Measurements from ENCODE around the gene RTRAF.

RTRAF gene

DNA sequence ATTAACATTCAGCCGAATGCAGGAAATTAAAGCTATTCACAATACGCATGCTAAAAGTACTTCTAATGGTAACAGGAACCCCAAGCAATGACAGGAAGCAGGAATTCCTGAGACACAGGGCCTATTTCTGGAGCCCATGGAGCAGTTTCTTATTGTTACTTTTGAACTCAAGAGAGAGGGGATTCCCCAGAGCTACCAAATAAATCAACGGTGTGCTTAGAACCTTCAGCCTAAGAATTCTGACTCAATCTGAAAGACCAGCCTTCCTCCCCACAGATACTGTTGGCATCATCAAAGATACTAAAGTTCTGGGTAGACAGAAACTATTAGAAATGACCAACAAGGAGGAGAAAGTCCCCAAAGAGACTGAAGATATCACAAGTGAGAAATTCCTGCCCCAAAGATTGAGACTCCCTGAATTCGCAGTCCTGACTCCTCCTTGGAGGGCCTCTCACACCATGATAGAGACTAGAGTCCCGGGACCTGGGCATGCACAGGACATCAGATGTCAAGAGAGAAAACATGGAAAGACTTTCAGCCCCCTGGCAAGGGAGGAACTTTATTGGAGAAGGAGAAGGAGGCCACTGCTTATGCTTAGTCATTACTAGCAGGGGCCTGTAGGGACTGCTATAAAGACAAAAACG is 32.7 kb downstream of the RTRAF start:
- DNase-seq = no peak

DNA sequence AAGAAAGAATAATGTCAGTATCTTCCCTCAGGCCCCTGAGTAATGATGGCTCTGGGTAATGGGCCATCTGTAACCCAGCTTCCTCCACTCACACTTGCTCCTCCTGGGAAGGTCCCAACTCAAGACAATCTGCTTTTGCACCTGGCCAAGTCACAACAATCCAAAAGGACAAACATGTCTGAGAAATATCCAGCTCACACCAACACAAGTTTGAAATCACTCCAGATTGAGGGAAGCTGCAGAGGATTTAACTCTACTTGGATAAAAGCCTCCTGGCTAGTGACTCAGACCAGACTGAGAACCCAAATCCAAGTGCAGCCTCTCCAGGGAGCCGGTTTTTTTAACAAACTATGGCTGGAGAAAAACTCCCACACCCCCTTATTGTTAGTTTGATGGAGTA is 34.2 kb downstream of the RTRAF start:
- DNase-seq = no peak

DNA sequence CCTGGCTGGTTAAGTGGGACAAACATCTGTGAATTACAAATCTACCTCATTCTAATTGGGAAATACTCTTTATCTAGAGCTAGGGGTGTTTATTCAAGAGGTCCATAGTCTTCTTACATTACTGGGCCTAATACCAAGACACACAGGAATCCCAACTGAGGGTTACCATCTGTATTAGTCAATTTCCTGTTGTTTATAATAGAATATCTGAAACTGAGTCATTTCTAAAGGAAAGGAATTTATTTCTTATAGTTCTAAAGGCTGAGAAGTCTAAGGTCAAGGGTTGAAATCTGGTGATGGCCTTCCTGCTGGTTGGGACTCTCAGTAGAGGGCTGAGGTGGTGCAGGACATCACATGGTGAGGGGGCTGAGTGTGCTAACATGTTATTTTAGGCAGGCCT is 36.0 kb downstream of the RTRAF start:
- no peak for DNase-seq

DNA sequence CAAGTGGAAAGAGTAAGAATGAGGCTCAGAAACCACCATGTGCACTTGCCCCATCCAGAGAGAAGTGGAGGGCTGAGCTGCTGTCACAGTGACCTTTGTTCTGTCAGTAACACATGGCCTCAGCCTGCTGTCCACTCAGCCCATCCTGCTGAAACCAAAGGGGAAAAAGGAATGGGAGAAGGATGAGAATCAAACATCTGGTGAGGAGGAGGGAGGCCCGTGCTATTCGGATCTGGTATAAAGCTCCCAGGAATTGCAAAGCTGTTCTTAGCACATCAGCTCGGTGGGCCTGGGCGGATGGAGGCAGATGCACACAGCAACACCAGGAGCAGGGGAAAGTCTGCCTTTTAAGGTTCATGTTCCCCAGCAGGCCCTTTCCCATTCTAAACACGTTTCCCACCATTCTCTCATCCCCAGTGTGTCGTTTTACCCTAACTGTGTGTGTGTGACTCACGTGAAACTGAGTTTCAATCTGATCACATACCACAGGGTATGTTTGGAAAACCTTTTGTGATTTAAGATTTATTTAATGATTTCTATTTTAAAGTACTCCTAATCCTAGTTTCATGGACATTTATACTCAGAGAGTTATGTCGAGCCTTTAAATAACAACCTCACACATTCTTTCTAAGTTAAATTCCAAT is 36.8 kb downstream of the RTRAF start:
- no peak for DNase-seq

DNA sequence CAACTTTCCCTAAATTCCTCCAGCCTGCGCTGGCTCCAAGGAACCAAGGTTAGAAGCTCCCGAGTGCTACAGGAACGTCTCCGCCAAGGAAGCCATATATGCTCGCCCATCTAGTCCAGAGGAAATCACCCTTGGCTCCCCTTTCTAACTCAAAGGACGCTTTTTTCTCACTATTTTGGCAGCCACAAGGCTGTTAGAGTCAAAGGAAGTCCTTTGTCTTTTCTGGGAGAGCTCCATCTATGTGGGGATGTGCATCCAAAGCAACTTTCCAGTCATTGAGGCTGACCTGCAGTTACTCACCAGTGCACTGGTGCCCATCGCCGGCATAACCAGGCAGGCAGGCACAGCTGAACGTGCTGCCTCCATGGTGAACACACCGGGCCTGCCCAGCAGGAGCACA is 37.6 kb downstream of the RTRAF start:
- DNase-seq = no peak

DNA sequence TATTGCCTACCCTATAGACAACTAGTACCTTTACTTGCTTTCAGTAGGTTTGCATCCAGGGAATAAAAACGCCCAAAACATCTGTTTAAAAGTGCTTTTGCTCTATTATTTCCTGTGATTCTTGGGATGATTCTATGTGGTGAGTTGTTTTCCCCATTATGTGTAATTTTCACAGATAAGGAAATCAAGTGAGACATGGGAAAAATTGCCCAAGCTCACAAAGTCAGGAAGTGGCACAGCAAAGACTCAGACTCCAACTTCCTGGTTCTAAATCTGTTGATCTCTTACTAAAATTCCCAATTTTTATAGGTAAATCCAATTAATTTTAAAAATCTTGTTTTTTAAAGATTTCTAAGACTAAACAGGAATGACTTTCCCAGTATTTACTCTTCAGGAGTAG is 40.5 kb downstream of the RTRAF start:
- no peak for DNase-seq

DNA sequence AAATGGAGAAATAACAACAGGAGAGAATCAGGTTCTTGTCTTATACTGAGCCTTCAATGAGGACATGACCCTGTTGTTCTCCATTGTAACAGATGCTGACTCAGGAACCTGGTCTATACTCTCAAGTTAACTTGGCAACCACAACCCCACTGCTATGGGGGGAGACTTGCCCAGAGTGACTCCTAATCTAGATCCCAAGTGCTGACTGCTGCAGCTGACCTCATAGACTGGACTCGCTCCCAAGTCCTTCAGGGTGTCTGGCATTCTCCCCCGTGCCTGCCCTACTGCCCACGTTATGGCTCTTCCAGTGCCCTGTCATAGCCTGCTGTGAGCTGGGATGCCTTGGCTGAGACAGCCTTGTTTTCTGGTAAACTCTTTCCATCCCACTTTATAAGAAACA is 42.4 kb downstream of the RTRAF start:
- DNase-seq = no peak

DNA sequence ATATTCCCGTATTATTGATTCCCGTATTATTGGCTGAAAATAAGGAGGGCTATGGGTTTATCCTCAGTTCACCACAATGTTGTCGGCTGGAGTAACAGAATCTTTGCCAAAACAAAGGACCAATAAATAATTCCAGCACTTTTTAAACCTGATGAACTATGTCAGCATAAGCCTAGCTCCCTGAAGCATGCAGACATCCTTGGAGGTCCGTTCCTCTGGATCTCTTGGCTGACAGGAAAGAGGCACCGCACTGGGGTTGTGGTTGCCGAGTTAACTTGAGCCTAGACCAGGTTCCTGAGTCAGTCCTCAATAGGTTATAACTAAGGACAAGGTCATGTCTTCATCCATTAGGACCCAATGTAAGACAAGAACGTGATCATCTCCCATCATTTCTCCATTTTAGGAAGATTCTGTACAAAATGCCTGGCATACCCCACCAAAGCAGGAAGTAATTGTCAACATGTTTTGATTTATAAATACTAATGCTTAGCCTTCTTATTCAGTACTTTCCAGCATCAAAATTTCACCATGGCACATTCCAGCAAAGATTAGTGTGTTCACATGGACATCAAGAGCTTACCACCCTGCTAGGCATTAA is 43.0 kb downstream of the RTRAF start:
- DNase-seq = no peak

DNA sequence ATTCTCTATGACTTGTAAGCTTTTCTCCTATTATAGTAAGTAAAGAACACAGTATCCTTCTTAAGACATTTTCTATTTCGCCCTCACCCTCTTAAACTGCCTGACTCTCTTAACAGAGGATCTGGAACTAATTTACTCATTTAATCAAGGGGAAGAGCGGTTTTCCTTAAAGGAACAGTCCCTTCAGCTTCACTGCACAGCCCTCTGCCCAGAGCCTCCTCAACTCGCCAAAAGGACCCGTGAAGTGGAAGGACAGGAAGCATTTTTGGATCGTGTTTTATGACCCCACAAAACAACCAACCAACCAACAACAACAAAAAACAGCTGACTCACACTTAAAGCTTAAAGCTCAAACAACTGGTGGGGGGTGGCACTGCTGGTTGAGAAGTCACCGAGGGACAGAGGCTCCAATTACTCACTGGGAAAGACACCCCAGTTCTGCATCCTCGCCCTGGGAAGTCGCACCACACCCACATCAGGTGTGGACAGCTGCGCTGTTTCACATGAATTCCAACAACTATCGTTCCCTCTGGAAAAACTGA is 43.8 kb downstream of the RTRAF start:
- no peak for DNase-seq

DNA sequence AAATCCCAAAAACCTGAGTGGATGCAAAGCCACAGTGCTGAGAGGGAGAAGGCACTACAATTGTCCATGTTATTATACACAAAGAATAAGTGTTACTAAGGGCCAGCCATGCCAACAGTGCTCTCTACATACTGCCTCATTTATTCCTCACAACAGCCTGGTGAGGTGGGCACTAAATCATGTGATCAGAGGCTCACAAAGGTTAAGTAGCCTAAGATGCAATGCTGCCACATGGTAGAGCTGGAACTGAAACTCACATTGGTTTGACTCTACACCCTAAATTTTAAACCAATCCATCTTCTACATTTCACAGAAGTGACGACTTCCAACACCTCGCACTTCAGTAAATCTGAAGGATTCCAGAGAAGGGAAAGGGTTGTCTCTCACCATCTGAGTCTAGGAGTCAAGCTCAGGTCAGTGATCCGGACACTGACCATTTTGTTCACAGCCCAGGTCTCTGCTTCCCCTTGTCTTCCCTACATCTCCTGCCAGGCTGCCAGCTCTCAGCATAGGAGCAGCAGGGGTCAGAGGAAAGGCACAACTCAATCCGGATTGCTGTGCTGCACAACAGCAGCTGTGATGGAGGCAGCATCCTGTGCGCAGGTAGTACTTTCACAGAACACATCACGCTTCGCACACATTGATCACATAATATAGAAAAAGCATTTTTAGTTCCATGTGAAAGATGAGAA is 49.9 kb downstream of the RTRAF start:
- DNase-seq = no peak

DNA sequence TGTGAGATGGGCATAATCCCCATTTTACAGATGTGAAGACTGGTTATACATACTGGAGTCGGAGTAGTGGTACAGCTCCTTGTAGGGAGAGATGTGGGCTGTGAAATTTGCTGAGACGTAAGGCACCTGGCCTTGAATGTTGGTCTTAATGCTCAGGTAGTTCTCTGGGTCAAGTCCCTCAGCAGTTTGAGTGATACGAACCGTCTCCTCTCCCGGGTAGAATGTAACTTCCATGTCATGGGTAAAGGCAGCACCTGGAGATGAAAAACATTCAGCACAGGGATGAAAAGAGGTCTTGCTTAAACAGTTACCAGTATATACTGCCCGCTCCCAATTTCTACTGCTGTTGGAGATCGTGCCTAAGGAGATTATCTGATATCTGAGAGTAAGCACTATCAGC is 51.3 kb downstream of the RTRAF start:
- no peak for DNase-seq

DNA sequence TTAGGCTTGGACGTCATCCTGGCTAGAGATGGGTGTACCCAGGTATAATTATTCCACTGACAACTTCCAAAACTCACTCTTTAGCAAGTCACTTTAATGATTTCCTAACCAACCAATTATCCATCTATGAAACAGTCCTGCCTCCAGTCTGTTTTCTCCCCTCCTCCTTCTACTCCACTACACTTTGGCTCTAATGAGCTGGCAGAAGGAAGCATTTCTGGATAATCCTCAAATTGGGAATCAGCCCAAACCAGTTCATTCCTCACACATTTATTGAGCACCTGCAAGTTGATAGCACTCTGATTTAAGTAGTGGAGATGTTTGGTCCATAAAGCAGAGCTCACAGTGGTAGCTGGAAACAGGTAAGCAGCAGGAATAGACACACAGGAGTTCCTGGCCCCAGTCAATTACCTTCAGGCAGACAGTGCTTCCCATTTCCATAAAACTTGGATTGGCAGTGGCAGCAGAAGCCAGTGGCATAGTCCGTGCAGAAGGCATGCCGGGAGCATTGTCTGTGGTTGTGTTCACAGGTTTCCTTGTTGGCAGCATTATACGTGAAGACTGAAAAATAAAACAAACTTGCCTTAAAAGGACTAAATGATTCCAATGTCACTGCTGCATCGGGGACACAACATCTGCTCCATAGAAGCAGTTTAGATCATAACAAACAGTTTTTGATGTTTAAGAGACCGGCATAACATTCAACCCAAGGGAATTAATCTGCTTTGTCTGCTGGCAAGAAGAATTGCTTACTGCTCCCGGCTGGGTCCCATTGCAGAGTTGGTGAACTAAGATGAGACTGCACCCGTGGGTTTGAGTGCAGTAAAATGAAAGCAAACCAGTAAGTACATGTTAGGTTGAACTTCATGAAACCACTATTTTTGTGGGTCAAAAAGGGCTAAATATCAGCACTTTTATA is 53.3 kb downstream of the RTRAF start:
- DNase-seq = no peak

DNA sequence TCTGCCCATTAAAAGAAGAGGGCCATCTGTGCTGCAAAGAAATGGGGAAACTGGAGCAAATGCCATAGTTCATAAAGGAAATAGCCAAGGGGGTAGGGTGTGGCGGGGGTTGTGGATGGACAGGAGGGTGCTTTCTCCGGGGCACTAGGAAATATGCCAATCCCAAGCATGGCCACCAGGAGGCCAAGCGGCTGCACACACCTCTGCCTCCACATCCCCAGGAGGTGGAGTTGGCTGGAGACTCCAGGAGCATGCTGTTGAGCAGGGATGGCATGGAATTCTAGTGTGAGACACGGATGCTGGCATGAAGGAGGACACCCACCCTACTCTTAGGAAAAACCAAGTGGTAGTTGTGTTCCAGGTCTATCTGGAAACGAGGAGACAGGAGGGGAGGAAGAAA is 54.3 kb downstream of the RTRAF start:
- DNase-seq = no peak

DNA sequence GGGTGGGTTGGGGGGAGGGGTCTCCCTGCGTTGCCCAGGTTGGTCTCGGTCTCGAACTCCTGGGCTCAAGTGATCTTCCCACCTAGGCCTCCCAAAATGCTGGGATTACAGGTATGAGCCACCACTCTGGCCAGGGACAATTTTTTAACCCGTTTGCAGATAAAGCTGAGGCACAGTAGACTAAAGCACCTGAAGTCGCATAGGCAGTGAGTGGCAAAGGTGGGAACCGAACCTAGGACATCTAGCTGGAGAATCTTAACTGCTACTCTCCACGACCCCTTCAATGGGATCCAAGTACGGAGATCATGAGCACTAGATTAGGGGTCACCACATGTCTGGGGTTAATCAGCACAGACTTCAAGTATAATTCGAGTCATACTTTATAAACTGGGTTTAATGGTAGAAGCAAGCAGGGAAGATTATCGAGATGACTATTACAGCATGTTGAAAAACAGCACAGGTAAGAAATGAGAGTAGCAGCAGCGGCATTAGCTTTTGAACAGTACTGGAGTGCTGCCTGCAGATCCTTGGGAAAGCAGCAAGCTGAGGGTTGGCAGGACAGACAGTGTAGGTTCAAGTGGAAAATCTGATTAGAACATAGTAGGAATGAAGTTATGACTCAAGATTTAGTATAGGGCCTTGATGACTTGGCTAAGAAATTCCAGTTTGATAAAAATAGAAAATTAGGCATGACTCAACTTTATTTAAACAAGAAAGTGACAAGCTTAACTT is 55.6 kb downstream of the RTRAF start:
- DNase-seq = no peak

DNA sequence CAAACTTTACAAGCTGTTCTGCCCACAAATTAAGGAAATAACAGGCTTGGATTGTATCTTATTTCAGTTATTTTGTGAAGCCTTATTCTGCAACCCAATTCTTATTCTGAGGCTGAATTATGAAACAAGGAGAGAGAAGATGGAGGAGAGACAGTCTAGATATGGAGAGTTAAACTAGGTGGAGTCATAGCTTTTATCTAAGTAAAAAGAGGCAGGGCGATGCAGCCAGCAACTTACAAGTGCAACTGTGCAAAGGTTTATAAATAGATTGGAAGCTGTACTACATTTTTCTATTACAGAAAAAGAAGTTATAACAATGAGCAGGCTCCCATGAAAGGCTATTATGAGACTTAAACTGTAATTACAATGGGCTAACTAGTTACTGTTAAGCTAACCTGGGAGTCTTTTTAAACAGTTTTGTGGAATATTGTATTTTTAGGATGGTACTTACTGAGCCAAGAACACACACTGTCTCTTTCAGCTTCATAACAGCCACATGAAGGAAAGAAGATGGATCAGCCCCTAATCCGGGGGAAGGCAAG is 57.1 kb downstream of the RTRAF start:
- DNase-seq = no peak

DNA sequence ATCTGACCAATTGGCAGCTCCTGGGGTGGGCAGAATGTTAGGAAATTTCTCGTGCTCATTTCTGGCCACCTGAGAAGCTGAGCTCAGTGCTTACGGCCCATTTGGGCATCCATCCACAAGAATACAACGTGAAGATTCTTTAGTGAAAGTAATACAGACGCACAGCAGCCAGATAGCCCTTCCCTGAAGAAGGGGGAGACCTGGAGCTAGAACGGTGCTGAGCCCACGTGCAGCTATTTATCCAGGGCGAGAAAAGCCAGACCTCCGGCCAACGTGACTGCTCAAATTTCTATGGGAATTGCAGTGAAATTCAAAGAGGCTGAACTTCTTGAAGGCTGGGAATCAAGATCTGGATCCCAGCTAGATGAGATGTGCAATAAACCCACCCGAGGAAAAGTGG is 58.8 kb downstream of the RTRAF start:
- no peak for DNase-seq

DNA sequence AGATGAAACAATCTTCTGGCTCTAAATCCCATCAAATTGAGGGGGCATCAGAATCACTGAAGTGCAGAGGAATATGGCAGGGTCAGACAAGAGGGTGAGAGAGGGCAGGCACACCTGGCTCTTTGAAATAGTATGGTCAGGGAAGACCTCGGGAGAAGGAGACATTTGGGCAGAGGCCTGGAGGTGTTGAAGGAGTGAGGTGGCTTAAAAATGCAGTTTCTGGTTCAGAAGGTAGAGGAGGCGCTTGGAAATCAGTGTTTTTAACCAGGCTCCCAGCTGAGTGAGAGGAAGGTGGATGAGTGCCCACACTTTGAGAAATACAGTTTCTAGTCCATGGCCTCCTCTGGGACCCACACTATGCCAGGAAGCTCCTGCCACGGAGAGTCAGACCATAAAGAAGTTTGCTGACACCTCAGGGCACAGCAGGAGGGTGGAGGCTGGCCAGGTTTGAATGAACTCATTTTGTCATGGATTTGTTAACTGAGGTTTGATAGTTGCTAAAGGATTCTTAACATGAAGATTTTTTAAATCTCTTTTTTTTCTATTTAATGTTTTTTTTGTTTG is 59.4 kb downstream of the RTRAF start:
- DNase-seq = no peak

DNA sequence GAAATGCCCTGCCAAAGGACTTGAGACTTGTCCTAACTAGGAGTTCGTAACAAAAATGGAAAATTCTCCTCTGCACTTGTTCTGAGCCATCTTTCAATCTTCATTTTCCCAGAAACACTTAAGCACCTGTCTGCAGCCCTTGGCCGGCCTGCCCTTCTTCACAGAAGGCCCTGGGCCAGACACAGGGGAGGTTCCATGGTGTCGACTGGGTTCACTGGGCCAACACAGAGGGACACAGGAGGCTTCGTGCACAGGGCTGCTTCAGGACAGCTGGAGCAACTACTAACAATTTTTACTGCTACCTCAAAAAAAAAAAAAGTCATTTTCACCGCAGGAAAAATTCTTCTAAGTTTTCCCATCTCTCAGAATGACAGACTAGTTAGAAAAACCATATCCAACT is 59.9 kb downstream of the RTRAF start:
- DNase-seq = no peak

DNA sequence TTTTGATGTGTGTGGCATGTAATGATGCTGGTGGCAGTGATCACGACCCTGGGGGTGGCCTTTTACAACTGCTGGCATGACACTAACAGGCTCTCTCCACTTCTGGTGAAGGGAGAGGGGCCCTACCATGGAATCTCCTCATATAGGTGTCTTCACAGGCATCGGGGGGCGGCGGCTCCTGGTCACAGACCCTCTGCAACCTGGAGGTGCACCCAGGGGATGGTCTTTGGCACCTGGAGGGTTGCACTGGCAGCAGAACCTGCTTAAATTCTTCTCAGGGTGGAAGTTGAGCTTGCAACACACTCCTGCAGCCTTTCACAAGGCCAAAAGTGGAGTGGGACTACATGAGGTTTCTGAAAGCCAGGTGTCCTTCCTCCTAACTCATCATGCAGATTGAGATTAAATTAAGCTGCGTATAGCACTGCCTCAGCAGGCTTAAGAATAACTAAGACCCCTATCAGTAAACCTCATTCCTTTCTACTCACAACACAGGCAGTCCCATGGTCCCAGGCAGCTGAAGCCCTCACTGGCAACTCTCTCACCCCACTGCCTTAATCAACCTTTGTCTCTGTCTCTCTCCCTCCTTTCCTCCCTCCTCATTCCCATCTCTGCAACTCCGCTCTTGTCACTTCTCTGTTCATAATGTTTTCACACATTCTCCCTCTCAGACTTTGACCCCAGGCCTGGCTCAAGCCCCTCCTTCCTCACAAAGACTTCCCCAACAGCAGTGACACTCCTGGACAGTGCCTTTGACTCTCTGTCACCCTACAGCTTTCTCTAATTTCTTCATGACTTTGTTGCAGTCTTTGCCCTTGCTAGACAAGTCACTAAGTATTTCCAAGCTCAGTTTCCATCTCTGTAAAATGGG is 60.6 kb downstream of the RTRAF start:
- no peak for DNase-seq

DNA sequence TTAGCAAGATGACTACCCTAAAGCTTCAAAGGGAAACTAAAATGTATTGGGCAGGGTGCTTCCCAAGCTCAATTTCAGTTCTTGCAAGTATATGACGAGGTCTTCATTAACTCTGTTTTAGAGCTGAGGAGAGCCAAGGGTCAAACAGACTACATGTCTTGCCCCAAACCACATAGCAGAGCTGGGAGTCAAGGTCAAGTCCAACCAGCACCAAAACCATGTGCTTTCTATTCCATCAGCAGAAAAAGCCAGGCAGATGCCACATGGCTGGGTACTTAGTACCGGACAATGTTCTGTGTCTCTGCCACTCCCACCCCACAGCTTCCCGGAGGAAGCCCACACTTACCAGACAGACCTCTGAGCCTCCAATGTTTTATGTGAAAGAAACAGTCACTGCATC is 61.9 kb downstream of the RTRAF start:
- DNase-seq = no peak

All from central memory CD4-positive, alpha-beta T cell (primary cell).